ENCODE measurements around the gene GNMT. TPM values are rescaled to one million over a fixed set of nuclear protein-coding genes. Genes with fewer than 3 reads are reported as not detected.
A peak's percentile ranks its signal among the peaks of the same experiment; 100 is the strongest.

The GNMT gene
- 1.7 TPM for polyA plus RNA-seq (2013)

DNA sequence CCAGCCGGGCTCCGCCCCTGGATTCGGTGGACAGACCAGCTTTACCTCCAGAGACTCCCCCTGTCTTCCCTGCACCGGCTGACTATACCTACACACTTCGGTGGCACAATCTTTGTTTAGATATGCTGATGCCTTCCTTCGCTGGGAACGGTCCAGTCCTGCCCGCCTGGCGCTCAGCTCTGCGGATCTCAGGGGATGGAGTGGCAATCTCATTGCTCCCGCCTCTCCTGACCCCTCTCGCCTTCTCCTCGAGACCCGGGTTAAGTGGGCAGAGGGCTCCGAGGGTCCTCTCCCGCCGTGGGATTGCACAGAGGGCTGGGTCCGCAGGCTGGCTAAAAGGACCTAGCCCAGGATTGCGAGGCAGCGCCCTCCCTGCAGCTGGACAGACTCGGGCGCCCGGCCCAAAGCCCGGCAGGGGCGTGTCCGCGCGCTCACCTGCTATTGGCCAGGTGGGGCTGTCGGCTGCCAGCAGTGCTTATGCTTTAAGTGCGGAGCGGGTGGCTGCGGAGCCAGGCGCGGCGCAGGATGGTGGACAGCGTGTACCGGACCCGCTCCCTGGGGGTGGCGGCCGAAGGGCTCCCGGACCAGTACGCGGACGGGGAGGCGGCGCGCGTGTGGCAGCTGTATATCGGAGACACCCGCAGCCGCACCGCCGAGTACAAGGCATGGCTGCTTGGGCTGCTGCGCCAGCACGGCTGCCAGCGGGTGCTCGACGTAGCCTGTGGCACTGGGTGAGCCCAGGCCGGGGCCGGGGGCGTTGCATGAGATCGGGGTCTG lies at the start of gene GNMT:
TSS of gene GNMT (plus strand) at position 512 of the 777 bp plus-strand sequence. CDS start at position 526, 14 bp downstream.
- DNase-seq, result peak in 2 of 3 donors; percentile 23 to 46
- ChIA-PET POLR2A (no interaction called here), CTCF (interaction anchor here (1.1 to 1.3 kb wide), 2 partner anchors 11 to 184 kb away, joined by 3 to 7 read pairs; no protein-coding TSS in a partner anchor)
- 3% methylated on average over 56 of the region's 62 CpGs for WGBS (ENCODE audit: insufficient coverage)
- peaks cover 0 to 17% (median 11%) of the 10 kb centered on the region in 4 experiments for H3K4me1 ChIP-seq (ENCODE audit: control extremely low read depth in 1 of 4, control insufficient read depth in 4 of 4, insufficient read depth in 4 of 4, low read length in 3 of 4)
- H3K4me3 ChIP-seq (ENCODE audit: control insufficient read depth in 1 of 7, extremely low read depth in 1 of 7, insufficient read depth in 4 of 7, low read depth in 2 of 7, low read length in 6 of 7), result peak within 1 kb of the TSS; percentile 24 to 80 (median 65)
- H3K27ac ChIP-seq (ENCODE audit: insufficient read depth in 1 of 2, low read depth in 1 of 2, low read length in 2 of 2, poor library complexity in 1 of 2, severe bottlenecking in 2 of 2), result no peak within 1 kb of the TSS
- H3K27me3 ChIP-seq (replicated peaks in 2 of 5; ENCODE audit: control insufficient read depth in 4 of 5, insufficient read depth in 5 of 5, low read length in 4 of 5), result peaks cover 0 to 16% (median 3%) of the 10 kb centered on the region in 5 experiments
- no peaks in the 10 kb centered on the region for H3K9me3 ChIP-seq (ENCODE audit: control extremely low read depth in 1 of 5, control insufficient read depth in 4 of 5, insufficient read depth in 2 of 5, low read depth in 1 of 5, low read length in 4 of 5)
- H3K36me3 ChIP-seq (ENCODE audit: control insufficient read depth in 4 of 4, insufficient read depth in 4 of 4, low read length in 3 of 4), result peaks cover 3 to 29% (median 17%) of the 10 kb centered on the region in 4 experiments

GRCh38 chr6:42911171-42912021 lies 49.2 kb upstream of the GNMT start:
- Histone ChIP-seq H3K27ac (ENCODE audit: insufficient read depth in 1 of 2, low read depth in 1 of 2, low read length in 2 of 2, poor library complexity in 1 of 2, severe bottlenecking in 2 of 2) (no peak overlapping the region), H3K4me3 (ENCODE audit: control insufficient read depth in 1 of 7, extremely low read depth in 1 of 7, insufficient read depth in 4 of 7, low read depth in 2 of 7, low read length in 6 of 7) (peak overlapping the region in 5 of 7 experiments; percentile 19 to 70 (median 59)), H3K27me3 (replicated peaks in 2 of 5; ENCODE audit: control insufficient read depth in 4 of 5, insufficient read depth in 5 of 5, low read length in 4 of 5) (peaks cover 0 to 5% (median 0%) of the 10 kb centered on the region in 5 experiments), H3K4me1 (ENCODE audit: control extremely low read depth in 1 of 4, control insufficient read depth in 4 of 4, insufficient read depth in 4 of 4, low read length in 3 of 4) (peaks cover 0 to 7% (median 5%) of the 10 kb centered on the region in 4 experiments), H3K36me3 (ENCODE audit: control insufficient read depth in 4 of 4, insufficient read depth in 4 of 4, low read length in 3 of 4) (no peaks in the 10 kb centered on the region), H3K9me3 (ENCODE audit: control extremely low read depth in 1 of 5, control insufficient read depth in 4 of 5, insufficient read depth in 2 of 5, low read depth in 1 of 5, low read length in 4 of 5) (no peaks in the 10 kb centered on the region)
- peak in 1 of 3 donors; percentile 33 for DNase-seq
- 25% methylated on average over 40 of the region's 49 CpGs for WGBS (ENCODE audit: insufficient coverage)
- CTCF ChIA-PET, result interaction anchor here (0.7 to 1.5 kb wide), 4 partner anchors 10 to 114 kb away, joined by 3 read pairs; no protein-coding TSS in a partner anchor
- POLR2A ChIA-PET, result interaction anchor here (1.0 to 1.4 kb wide), 2 partner anchors 8 to 18 kb away, joined by 3 read pairs; partner anchors contain the start of gene CNPY3

GRCh38 chr6:42914546-42914945 lies 46.0 kb upstream of the GNMT start:
- H3K9me3 ChIP-seq (ENCODE audit: control extremely low read depth in 1 of 5, control insufficient read depth in 4 of 5, insufficient read depth in 2 of 5, low read depth in 1 of 5, low read length in 4 of 5), result no peaks in the 10 kb centered on the region
- POLR2A ChIA-PET, result interaction anchor here (0.6 to 0.7 kb wide), 2 partner anchors 35 to 106 kb away, joined by 3 to 4 read pairs; partner anchors contain the start of gene RPL7L1
- no peak overlapping the region for H3K4me3 ChIP-seq (ENCODE audit: control insufficient read depth in 1 of 7, extremely low read depth in 1 of 7, insufficient read depth in 4 of 7, low read depth in 2 of 7, low read length in 6 of 7)
- peaks cover 0 to 7% (median 5%) of the 10 kb centered on the region in 4 experiments for H3K4me1 ChIP-seq (ENCODE audit: control extremely low read depth in 1 of 4, control insufficient read depth in 4 of 4, insufficient read depth in 4 of 4, low read length in 3 of 4)
- H3K27me3 ChIP-seq (replicated peaks in 2 of 5; ENCODE audit: control insufficient read depth in 4 of 5, insufficient read depth in 5 of 5, low read length in 4 of 5), result peaks cover 0 to 5% (median 0%) of the 10 kb centered on the region in 5 experiments
- H3K27ac ChIP-seq (ENCODE audit: insufficient read depth in 1 of 2, low read depth in 1 of 2, low read length in 2 of 2, poor library complexity in 1 of 2, severe bottlenecking in 2 of 2), result no peak overlapping the region
- no peak for DNase-seq
- no peaks in the 10 kb centered on the region for H3K36me3 ChIP-seq (ENCODE audit: control insufficient read depth in 4 of 4, insufficient read depth in 4 of 4, low read length in 3 of 4)
- 100% methylated on average over 1 of the region's 4 CpGs for WGBS (ENCODE audit: insufficient coverage)
- CTCF ChIA-PET, result interaction anchor here (1.0 kb wide), 2 partner anchors 15 to 31 kb away, joined by 3 to 4 read pairs; no protein-coding TSS in a partner anchor

GRCh38 chr6:42915732-42916131 lies 44.8 kb upstream of the GNMT start, which contains the start of gene PTCRA:
Gene PTCRA, plus strand, starts transcription at chr6:42916053. Its CDS starts 17 bp downstream, at chr6:42916070.
- ChIA-PET POLR2A (no interaction called here), CTCF (interaction anchor here (0.7 to 3.0 kb wide), 2 partner anchors 13 to 42 kb away, joined by 3 to 16 read pairs; partner anchors contain the start of gene CNPY3)
- DNase-seq, result peak in 1 of 3 donors; percentile 9
- Histone ChIP-seq H3K4me3 (ENCODE audit: control insufficient read depth in 1 of 7, extremely low read depth in 1 of 7, insufficient read depth in 4 of 7, low read depth in 2 of 7, low read length in 6 of 7) (no peak within 1 kb of the TSS), H3K9me3 (ENCODE audit: control extremely low read depth in 1 of 5, control insufficient read depth in 4 of 5, insufficient read depth in 2 of 5, low read depth in 1 of 5, low read length in 4 of 5) (no peaks in the 10 kb centered on the region), H3K27me3 (replicated peaks in 2 of 5; ENCODE audit: control insufficient read depth in 4 of 5, insufficient read depth in 5 of 5, low read length in 4 of 5) (peaks cover 0 to 5% (median 0%) of the 10 kb centered on the region in 5 experiments), H3K4me1 (ENCODE audit: control extremely low read depth in 1 of 4, control insufficient read depth in 4 of 4, insufficient read depth in 4 of 4, low read length in 3 of 4) (peaks cover 0 to 7% (median 5%) of the 10 kb centered on the region in 4 experiments), H3K36me3 (ENCODE audit: control insufficient read depth in 4 of 4, insufficient read depth in 4 of 4, low read length in 3 of 4) (no peaks in the 10 kb centered on the region), H3K27ac (ENCODE audit: insufficient read depth in 1 of 2, low read depth in 1 of 2, low read length in 2 of 2, poor library complexity in 1 of 2, severe bottlenecking in 2 of 2) (no peak within 1 kb of the TSS)
- whole genome bisulfite sequencing (ENCODE audit: insufficient coverage), result 73% methylated on average over 10 of the region's 10 CpGs

- Histone ChIP-seq H3K4me3 (ENCODE audit: control insufficient read depth in 1 of 7, extremely low read depth in 1 of 7, insufficient read depth in 4 of 7, low read depth in 2 of 7, low read length in 6 of 7) (no peak overlapping the region), H3K27me3 (replicated peaks in 2 of 5; ENCODE audit: control insufficient read depth in 4 of 5, insufficient read depth in 5 of 5, low read length in 4 of 5) (peaks cover 0 to 5% (median 0%) of the 10 kb centered on the region in 5 experiments), H3K4me1 (ENCODE audit: control extremely low read depth in 1 of 4, control insufficient read depth in 4 of 4, insufficient read depth in 4 of 4, low read length in 3 of 4) (peaks cover 0 to 7% (median 4%) of the 10 kb centered on the region in 4 experiments), H3K36me3 (ENCODE audit: control insufficient read depth in 4 of 4, insufficient read depth in 4 of 4, low read length in 3 of 4) (no peaks in the 10 kb centered on the region), H3K27ac (ENCODE audit: insufficient read depth in 1 of 2, low read depth in 1 of 2, low read length in 2 of 2, poor library complexity in 1 of 2, severe bottlenecking in 2 of 2) (no peak overlapping the region), H3K9me3 (ENCODE audit: control extremely low read depth in 1 of 5, control insufficient read depth in 4 of 5, insufficient read depth in 2 of 5, low read depth in 1 of 5, low read length in 4 of 5) (no peaks in the 10 kb centered on the region)
- CTCF ChIA-PET, result interaction anchor here (3.0 kb wide), 1 partner anchor 13 kb away, joined by 16 read pairs; the partner anchor contains the start of gene CNPY3
- POLR2A ChIA-PET, result no interaction called here
- WGBS (ENCODE audit: insufficient coverage), result 100% methylated on average over 1 of the region's 1 CpG
- DNase-seq, result no peak
Measured at GRCh38 chr6:42916288-42916687, 44.3 kb upstream of the GNMT start.

GRCh38 chr6:42921801-42922200 lies 38.8 kb upstream of the GNMT start:
- H3K4me3 ChIP-seq (ENCODE audit: control insufficient read depth in 1 of 7, extremely low read depth in 1 of 7, insufficient read depth in 4 of 7, low read depth in 2 of 7, low read length in 6 of 7), result no peak overlapping the region
- ChIA-PET CTCF (no interaction called here), POLR2A (no interaction called here)
- no peak overlapping the region for H3K27ac ChIP-seq (ENCODE audit: insufficient read depth in 1 of 2, low read depth in 1 of 2, low read length in 2 of 2, poor library complexity in 1 of 2, severe bottlenecking in 2 of 2)
- H3K4me1 ChIP-seq (ENCODE audit: control extremely low read depth in 1 of 4, control insufficient read depth in 4 of 4, insufficient read depth in 4 of 4, low read length in 3 of 4), result peaks cover 0 to 5% (median 0%) of the 10 kb centered on the region in 4 experiments
- no peaks in the 10 kb centered on the region for H3K9me3 ChIP-seq (ENCODE audit: control extremely low read depth in 1 of 5, control insufficient read depth in 4 of 5, insufficient read depth in 2 of 5, low read depth in 1 of 5, low read length in 4 of 5)
- no peaks in the 10 kb centered on the region for H3K27me3 ChIP-seq (replicated peaks in 2 of 5; ENCODE audit: control insufficient read depth in 4 of 5, insufficient read depth in 5 of 5, low read length in 4 of 5)
- DNase-seq, result no peak
- H3K36me3 ChIP-seq (ENCODE audit: control insufficient read depth in 4 of 4, insufficient read depth in 4 of 4, low read length in 3 of 4), result no peaks in the 10 kb centered on the region
- 78% methylated on average over 4 of the region's 6 CpGs for WGBS (ENCODE audit: insufficient coverage)

All from common myeloid progenitor, CD34-positive (primary cell).